Vagina (tissue), 2 donors: ENCODE data around the gene PTPN21. TPM values are rescaled to one million over a fixed set of nuclear protein-coding genes. Genes with fewer than 3 reads are reported as not detected.

Experiments used
- DNase-seq, 2 donors: peaks; one replicate each; pipeline ENCODE4 v3.0.0-alpha.2; 2017; ENCODE audit errors: extremely low spot score in 2 of 2
- H3K27ac ChIP-seq: fragments of 200-600 bp; sonication (generic); one replicate; pipeline ENCODE4 v1.5.1; 2019
- H3K27me3 ChIP-seq: fragments of 200-600 bp; sonication (generic); one replicate; pipeline ENCODE4 v1.5.1; 2019
- H3K36me3 ChIP-seq, 2 donors: fragments of 200-600 bp; sonication (generic); one replicate each; pipeline ENCODE4 v1.5.1; 2017 to 2019
- H3K4me1 ChIP-seq: fragments of 200-600 bp; sonication (generic); one replicate; pipeline ENCODE4 v1.5.1; 2019
- H3K4me3 ChIP-seq, 2 donors: fragments of 200-600 bp; sonication (generic); 1 replicate in 1 of 2; 2 replicates in 1 of 2; pipeline ENCODE4 v1.5.1; 2016 to 2019
- H3K9me3 ChIP-seq: fragments of 200-600 bp; sonication (generic); one replicate; pipeline ENCODE4 v1.5.1; 2019
- CTCF ChIP-seq, 3 experiments: fragments of 450-650 bp in 2 of 3; fragments of 200-600 bp in 1 of 3; sonication (generic) in 1 of 3; IDR thresholded peaks; one replicate each; pipeline ENCODE4 v1.5.1; 2017 to 2019; ENCODE audit warnings: antibody characterized with exemption in 3 of 3, mild to moderate bottlenecking in 2 of 3, moderate library complexity in 2 of 3
- POLR2A ChIP-seq, 2 donors: fragments of 450-650 bp; IDR thresholded peaks; one replicate each; pipeline ENCODE4 v1.6.1; 2017; ENCODE audit warnings: antibody characterized with exemption in 2 of 2, mild to moderate bottlenecking in 2 of 2, moderate library complexity in 2 of 2
- POLR2AphosphoS5 ChIP-seq, 2 donors: sonication (generic); formaldehyde crosslinking; IDR thresholded peaks; one replicate each; pipeline ENCODE4 v1.9.0; 2017; ENCODE audit warnings: antibody characterized with exemption in 2 of 2, mild to moderate bottlenecking in 2 of 2, low read depth in 1 of 2; ENCODE audit not compliant: insufficient read depth in 1 of 2
- intact Hi-C: fragments of 100-400 bp; cut with DNase I; formaldehyde crosslinking; loops from one replicate; pipeline ENCODE4 v1.15.1; 2023
- total RNA-seq: library from RNA; depleted of rRNA; stranded (reverse); fragments of >200 nt; gene quantifications from one replicate; pipeline ENCODE4 v1.2.3, GENCODE V29; 2016

Gene PTPN21
- total RNA-seq, 1 donor from 2014 or later = 15.2 TPM

GRCh38 chr14:88492272-88493089 lies 62.3 kb downstream of the PTPN21 start:
- intact Hi-C loops = loop anchor here (5.0 kb wide), 1 partner anchor 65 kb away; the partner anchor contains the start of gene PTPN21
- peaks cover 0 to 19% of the 10 kb centered on the region in 2 donors for H3K36me3 ChIP-seq
- H3K27ac ChIP-seq = no peak overlapping the region
- H3K9me3 ChIP-seq = no peaks in the 10 kb centered on the region
- no peak overlapping the region for H3K4me3 ChIP-seq
- no peaks in the 10 kb centered on the region for H3K27me3 ChIP-seq
- DNase-seq = no peak
- TF ChIP-seq POLR2A (IDR thresholded peaks at IDR 0.05) (no peak), CTCF (IDR thresholded peaks at IDR 0.05) (peak; percentile 77 to 84 (median 79))
- H3K4me1 ChIP-seq = no peaks in the 10 kb centered on the region

- Histone ChIP-seq H3K27me3 (no peaks in the 10 kb centered on the region), H3K4me3 (no peak overlapping the region), H3K36me3 (peaks cover 0 to 10% of the 10 kb centered on the region in 2 donors), H3K27ac (no peak overlapping the region), H3K9me3 (no peaks in the 10 kb centered on the region), H3K4me1 (no peaks in the 10 kb centered on the region)
- intact Hi-C loops = loop anchor here (5.0 kb wide), 1 partner anchor 67 kb away; the partner anchor contains the start of gene PTPN21
- no peak for TF ChIP-seq POLR2AphosphoS5 (IDR thresholded peaks at IDR 0.05; ENCODE audit: insufficient read depth in 1 of 2, low read depth in 1 of 2)
- TF ChIP-seq CTCF (IDR thresholded peaks at IDR 0.05) = no peak
- no peak for TF ChIP-seq POLR2A (IDR thresholded peaks at IDR 0.05)
- no peak for DNase-seq
Measured at GRCh38 chr14:88490168-88490567, 64.6 kb downstream of the PTPN21 start.

- TF ChIP-seq POLR2AphosphoS5 (IDR thresholded peaks at IDR 0.05; ENCODE audit: insufficient read depth in 1 of 2, low read depth in 1 of 2) (no peak), POLR2A (IDR thresholded peaks at IDR 0.05) (no peak), CTCF (IDR thresholded peaks at IDR 0.05) (no peak)
Measured at GRCh38 chr14:88488897-88489296, 65.9 kb downstream of the PTPN21 start.

GRCh38 chr14:88488081-88488480 lies 66.7 kb downstream of the PTPN21 start:
- H3K9me3 ChIP-seq = no peaks in the 10 kb centered on the region
- H3K4me3 ChIP-seq = no peak overlapping the region
- H3K4me1 ChIP-seq = no peaks in the 10 kb centered on the region
- H3K27ac ChIP-seq = no peak overlapping the region
- intact Hi-C loops = no loop called here
- no peaks in the 10 kb centered on the region for H3K27me3 ChIP-seq
- H3K36me3 ChIP-seq = peaks cover 0 to 9% of the 10 kb centered on the region in 2 donors
- TF ChIP-seq POLR2A (IDR thresholded peaks at IDR 0.05) = no peak
- TF ChIP-seq POLR2AphosphoS5 (IDR thresholded peaks at IDR 0.05; ENCODE audit: insufficient read depth in 1 of 2, low read depth in 1 of 2) = no peak
- TF ChIP-seq CTCF (IDR thresholded peaks at IDR 0.05) = no peak
- no peak for DNase-seq

More at GRCh38 chr14:88488897-88489296, 65.9 kb downstream of the PTPN21 start:
- H3K9me3 ChIP-seq = no peaks in the 10 kb centered on the region
- H3K27me3 ChIP-seq = no peaks in the 10 kb centered on the region
- intact Hi-C loops = no loop called here
- peaks cover 0 to 12% of the 10 kb centered on the region in 2 donors for H3K36me3 ChIP-seq
- no peak overlapping the region for H3K4me3 ChIP-seq
- H3K4me1 ChIP-seq = no peaks in the 10 kb centered on the region
- no peak for DNase-seq
- H3K27ac ChIP-seq = no peak overlapping the region

- Histone ChIP-seq H3K27me3 (no peaks in the 10 kb centered on the region), H3K27ac (no peak overlapping the region), H3K4me3 (no peak overlapping the region), H3K9me3 (no peaks in the 10 kb centered on the region), H3K36me3 (peaks cover 0 to 26% of the 10 kb centered on the region in 2 donors), H3K4me1 (no peaks in the 10 kb centered on the region)
- no peak for DNase-seq
- intact Hi-C loops = no loop called here
- no peak for TF ChIP-seq POLR2A (IDR thresholded peaks at IDR 0.05)
Measured at GRCh38 chr14:88482524-88482923, 72.3 kb downstream of the PTPN21 start.
